Superior temporal gyrus (tissue), 1 donor: ENCODE measurements around the gene ANTKMT.
A peak's percentile ranks its signal among the peaks of the same experiment; 100 is the strongest.
"Not testable (repeated sequence)": the region's sequence is repeated elsewhere in the genome, so short reads cannot be mapped to it uniquely, and the experiment has no call there.

Source experiments
- DNase-seq: peaks from one replicate; pipeline ENCODE4 v3.0.0-alpha.2; 2016; ENCODE audit errors: extremely low spot score

Gene ANTKMT

DNA sequence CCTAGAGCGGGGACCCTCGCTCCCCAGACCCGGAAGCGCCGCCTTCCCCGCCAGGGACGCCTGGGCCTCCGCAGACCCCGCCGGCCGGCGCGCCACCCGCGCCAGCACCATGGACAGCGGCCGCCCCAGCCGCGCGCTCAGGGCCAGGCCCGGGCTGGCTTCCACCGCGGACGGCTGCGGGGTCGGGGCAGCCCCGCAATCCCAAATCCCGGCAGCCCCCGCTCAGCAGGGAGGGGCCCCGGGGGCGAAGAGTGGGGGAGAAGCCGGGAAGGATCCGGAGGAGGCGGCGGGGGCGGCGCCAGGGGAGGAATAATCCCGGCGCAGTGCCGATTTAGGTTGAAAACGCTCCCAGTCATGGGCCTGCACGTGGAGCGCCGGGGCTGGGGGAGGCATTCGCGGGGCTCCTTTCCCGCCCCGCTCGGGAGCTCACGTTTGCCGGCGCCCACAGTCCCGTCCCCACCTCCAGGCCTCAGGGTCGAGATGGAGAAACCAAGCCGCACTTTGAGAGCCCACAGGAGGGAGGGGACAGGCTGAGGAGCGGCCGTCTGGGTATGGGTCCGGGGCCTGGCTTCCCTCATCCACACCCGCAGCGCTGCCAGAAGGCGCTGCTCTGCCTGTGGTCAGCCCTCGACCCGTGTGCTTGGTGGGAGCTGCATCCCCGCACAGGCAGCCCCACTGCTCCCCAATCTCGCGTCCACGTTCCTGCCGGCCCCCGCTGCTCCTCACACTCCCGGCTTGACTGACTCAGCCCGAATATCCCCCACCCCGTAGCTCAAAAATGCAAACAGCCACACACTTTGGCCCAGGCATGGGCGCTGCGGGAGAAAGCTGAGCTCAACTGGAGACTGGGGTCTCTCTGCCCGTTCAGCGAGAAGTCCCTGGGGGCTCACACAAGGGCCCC, 20.0 kb upstream of the ANTKMT start:
- no peak for DNase-seq

DNA sequence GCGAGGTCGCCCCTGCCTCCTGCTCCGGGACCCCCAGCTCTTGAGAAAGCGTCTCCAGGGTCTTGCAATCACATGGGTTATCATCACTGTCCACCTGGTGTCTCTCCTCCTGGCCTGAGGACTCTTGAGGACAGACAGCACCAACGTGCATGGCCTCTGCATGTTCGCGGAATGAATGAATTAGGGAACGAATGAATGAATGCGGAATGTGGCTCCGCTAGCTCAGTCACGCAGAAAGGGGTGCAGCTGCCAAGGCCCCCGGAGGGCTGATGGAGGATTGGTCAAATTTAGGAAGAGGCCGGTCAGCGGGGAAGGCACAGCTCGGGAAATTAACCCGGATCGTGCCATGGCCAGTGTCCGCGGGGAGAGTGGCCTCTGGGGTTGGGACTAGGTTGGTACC, 18.6 kb upstream of the ANTKMT start:
- DNase-seq = no peak

DNA sequence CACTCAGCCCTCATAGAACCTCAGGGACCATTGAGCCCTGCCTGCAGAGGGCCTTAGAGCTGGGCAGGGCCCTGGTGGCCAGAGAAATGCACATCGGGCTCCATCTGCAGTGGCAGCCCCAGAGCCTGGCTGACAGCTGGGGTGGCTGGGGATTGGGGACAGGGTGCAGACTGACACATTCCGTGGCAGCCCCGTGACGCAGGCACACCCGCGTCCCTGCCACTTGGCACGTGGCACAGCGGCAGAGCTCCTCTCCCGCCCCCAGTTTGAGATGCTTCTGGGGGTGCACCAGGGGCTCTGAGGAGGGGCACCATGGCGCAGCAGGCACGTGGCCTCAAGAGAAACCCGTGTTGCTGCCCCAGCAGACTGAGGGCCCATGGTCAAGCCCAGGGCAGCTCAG, 17.5 kb upstream of the ANTKMT start:
- no peak for DNase-seq

DNA sequence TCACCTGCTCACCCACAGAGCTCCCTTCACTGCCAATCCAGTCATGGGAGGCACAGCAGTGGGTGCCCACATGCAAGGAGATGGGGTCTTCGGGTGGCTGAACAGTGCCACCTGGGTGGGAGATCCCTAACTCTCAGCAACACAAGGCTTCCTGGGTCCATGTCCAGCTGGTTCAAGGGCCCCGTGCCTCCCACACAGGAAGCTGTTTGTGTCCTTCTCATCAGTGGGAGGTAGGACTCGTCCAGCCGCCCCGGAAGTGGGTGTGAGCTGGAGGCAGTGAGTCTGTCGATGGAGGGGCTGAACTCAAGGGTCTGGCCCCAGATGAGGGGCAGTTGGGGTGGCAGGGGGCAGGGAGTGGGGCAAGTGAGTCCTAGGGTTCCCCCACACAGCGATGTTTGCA, 16.9 kb upstream of the ANTKMT start:
- no peak for DNase-seq

DNA sequence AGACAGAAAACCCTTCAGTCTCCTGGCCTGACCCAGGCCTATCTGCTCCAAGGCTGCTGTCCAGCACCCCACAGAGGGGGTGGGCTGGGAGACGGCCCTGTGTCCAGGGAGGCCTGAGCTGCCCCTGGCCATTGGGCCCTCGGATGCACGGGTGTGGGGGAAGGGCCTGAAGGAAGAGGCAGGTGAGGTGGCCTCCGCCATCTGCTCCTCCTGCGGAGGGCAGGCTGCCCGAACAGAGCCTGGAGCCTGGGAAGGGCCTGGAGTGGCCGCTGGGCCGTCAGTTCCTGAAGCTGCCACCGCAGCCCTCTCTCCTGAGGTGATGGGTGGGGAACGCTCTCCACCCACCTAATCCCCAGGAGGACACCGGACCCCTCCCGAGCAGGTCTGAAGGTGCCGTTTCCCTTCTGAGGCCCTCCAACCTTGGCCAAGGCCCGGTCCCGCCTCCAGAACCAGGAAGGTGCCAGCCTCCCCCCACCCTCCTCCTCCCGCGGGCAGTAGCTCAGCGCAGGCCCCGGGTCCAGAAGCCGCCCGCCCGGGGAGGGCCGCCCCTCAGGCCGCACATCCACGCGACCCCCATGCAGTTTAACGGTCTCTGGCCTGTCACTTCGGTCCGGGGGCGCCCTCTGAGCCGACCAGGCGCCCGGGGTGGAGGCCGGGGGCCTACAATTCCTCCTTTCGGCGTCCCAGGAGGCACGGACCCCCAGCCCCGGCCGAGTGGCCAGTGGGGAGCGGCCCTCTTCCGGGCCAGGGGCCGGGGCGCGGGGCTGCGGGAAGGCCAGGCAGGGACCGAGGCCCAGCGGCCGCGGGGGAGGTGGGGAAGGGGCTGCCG, 16.2 kb upstream of the ANTKMT start:
- DNase-seq = no peak

DNA sequence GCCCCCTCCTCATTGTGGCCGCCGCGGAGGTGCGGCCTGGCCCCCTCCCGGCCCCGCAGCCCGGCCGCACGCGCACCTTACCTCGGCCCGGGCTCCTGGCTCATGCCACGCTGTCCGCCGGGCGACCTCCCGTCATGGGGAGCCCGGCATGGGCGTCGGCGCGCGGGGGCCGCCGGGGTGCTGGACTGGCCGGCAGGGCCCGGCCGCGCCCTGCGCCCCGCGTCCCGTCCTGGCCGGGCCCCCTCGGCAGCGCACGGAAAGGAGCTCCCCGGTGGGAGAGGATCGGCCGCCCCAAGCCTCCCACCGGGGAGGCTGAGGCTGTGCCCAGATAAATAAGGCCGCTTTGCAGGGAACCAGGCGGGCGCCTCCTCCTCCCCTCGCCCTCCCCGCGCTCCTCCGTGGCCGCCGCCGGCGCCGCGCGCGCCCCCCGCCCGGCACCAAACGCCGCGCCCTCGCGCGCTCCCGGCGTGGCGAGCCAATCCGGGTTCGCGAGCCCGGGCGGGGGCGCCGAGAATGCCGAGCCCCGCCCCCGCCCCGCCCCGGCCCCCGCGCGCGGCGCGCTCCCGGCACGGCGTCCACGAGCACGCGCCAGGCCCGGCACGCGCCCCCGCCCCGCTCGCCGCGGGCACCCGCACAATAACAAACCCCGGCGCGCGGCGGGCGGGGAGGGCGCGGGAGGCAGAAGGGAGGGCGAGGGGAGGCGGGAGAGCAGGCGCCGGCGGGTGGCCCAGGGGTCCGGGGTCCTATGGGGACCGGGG, 15.3 kb upstream of the ANTKMT start, which contains the start of gene FBXL16:
Gene FBXL16, minus strand, starts transcription at position 371 of the 758 bp plus-strand sequence. CDS start 8,396 bp downstream, outside the sequence.
- no peak for DNase-seq

DNA sequence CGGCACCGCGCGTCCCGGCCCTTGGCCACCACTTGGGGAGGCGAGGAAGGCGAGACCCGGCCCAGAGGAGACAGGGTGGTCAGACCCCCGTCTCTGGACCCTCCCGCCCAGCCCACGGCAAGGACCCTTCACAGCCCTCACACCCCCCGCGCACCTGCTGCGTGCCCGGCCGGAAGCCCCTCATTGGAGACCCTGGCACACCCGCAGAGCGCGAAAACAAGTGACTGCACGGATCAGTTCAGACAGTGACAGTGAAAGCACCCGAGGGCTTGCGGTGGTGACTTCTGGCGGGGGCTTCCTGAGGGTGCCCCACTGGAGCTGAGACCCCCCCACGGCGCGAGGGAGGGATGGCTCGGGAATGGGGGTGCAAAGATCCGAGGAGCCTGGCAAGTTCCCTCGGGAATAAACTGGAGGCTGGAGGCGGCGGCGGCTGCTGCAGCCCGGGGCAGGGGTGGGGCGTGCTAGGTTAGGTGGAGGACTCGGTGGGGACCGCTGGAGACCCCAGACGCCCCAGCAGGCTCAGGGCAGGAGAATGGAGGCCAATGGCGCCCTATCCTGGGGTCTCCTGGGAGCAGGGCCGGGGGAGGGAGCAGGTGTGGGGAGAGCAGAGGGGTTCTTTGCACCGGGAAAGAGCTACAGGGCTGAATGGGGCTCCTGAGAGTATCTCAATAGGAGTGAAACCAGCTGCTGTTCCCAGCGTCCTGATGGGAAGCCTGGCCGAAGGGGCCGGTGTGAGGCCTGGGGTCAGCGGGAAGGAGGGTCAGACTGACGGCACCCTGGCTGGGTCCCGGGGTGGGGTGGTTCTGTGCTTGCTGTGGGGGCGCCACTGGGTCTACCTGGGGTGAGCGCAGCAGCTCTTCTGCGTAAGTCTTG, 14.5 kb upstream of the ANTKMT start:
- no peak for DNase-seq

DNA sequence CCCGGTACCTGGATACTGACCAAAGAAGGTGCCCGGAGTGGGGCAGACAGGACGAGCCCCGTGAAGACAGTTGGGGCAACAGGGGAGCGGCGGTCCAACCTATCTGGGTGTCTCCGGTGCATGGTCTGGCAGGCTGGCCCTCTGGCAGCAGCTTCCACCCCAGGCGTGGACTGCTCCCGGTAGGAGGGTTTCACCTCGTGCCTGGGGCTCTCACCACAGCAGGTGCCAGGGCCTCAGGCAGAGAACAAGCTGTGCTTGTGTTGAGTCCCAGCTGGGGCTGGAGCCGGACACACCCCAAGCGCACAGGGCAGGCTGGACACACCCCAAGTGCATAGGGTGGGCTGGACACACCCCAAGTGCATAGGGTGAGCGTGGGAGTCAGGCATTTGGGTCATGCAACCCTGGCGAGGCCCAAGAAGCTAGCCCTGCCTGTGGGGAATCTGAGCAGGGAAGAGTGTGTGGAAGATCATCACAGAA, 13.8 kb upstream of the ANTKMT start:
- DNase-seq = no peak

DNA sequence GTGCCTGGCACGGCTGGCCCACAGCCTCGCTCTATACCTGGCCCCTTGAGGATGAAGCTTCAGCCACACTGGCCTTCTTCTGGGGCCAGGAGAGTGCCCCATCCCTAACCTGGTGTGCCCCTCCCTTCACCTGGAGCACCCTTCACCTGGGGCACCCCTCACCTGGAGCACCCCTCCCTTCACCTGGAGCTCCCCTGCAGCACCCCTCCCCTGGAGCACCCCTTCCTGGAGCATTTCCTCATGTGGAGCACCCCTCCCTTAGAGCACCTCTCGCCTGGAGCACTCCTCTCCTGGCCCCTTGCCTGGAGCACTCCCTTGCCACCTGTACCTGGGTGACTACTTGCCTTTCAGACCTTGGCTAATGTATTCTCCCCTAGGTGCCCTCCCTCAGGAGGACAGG, 12.9 kb upstream of the ANTKMT start:
- no peak for DNase-seq

DNA sequence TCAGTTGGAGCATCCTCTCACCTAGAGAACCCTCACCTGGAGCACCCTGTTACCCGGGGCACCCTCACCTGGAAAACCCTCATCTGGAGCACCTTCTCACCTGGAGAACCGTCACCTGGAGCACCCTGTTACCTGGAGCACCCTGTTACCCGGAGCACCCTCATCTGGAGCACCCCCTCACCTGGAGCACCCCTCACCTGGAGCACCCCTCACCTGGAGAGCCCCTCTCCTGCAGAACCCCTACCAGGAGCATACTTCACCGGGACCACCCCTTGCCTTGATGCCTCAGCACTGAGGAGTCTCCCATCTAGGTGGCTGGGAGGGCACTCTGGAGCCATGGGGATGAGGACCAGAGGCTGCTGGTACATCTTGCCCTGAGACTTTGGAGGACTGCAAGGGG, 12.0 kb upstream of the ANTKMT start:
- no peak for DNase-seq

DNA sequence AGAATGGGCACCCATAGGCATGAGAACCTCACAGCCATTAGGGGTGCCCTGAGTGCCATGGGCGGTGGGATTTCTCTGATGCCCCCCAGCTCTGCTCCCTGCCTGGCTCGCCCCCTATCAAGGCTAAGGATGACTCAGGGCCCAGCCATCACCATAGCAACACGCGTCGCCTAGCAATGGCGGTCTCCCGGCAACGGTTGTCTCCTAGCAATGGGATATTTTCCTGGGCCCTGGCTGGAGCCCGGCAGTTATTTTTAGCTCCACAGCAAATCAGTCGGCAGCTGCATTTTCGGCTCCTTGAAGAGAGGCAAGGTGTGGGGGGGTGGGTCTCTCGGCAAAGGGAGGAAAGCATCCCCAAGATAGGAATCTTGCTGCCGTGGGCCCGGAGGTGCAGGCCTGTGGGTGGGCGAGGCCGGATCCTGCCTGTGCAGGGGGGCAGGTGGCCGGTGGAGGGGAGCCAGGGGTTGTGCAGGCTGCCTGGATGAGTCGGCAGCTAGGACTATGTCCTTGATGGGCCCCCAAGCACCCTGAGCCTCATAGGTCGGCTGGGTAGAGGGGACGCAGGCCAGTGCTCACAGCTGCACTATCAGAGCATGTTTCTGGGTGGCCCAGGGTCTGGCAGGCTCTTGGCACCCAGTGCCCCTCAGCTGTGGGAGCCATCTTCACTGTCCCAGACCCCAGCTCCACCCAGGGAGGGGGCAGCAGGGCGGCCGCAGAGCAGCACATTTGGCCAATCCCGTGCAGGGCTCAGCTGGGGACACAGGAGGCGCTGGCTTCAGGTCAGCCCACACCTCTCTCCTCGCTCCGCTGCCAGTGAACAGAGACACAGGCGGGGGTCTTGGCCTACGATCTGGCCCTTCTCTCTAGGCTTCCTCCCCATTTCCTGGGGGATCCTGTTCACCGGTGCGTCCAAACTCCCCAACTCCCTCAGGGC, 11.1 kb upstream of the ANTKMT start:
- DNase-seq = peak; percentile 92

DNA sequence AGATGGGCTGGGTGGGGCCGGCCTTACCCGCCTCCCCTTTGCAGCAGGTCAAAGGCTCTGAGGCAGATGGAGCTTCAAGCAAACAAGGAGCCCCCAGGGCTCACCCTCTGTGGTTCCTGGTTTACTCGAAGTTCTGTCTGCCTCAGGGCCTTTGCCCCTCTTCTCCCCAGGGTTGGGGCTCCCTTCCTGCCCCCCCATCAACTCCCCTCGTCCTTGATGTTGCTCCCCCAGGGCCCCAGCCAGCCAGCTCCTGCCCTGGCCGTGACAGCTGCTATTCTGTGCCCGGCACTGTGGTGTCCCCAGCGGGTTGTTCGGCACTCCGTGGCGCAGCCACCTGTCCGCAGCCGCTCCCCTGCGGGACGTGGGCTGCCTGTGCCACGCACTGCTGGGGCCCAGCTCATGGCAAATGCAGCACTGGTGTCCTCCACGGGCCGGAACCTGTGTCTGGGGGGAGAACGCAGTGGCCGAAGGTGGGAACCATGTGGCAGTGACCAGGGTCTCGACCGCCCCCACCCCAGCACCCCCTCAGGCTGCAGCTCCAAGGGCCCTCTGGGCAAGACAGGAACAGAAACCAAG, 10.4 kb upstream of the ANTKMT start:
- no peak for DNase-seq

DNA sequence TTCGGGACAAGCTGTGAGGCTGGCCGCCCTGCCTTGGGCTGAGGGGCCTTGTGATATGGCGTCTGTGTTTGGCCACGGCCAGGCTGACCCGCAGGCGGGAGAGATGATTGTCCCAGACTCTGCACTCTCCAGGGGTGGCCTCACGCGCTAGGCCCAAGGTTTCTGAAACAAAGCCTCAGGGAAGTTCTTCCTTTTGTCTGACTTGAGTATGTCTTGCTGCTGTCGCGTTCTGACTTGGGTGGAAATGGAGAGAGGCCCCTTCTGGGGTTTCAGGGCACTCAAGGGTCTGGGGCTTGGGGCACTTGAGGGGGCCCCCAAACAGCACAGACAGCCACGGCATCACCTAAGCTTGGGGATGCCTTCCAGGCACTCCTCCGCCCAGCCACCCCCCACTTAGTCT, 9.9 kb upstream of the ANTKMT start:
- no peak for DNase-seq

DNA sequence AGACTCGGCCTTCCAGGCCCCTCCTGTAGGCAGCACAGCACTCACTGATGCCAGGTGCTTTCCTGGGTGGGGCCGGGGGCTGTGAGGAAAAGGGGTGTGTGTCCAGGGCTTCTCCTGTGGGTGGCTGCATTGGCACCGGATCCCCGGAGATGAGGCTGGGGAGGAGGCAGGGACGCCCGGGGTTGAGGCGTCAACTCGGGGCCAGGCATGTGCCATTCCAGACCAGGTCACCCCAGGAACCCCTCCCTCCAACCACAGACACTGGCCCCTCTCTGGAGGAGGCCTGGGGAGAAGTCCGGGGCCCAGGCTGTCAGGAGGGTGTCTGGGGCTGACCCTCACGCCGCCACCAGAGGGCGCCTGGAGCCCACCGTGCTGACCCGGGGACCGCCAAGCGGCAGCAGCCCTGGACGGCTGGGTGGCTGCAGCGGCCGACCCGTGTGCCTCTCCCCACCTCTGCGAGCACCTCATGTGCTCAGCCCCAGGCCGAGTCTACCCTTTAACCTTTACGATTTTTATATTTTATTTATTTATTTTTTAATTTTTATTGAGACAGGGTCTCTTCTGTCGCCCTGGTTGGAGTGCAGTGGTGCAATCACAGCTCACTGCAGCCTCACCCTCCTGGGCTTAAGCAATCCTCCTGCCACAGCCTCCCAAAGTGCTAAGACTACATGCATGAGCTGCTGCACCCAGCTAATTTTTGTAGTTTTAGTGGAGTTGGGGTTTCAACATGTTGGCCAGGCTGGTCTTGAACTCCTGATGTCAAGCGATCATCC, 9.2 kb upstream of the ANTKMT start:
- DNase-seq = peak; percentile 79

DNA sequence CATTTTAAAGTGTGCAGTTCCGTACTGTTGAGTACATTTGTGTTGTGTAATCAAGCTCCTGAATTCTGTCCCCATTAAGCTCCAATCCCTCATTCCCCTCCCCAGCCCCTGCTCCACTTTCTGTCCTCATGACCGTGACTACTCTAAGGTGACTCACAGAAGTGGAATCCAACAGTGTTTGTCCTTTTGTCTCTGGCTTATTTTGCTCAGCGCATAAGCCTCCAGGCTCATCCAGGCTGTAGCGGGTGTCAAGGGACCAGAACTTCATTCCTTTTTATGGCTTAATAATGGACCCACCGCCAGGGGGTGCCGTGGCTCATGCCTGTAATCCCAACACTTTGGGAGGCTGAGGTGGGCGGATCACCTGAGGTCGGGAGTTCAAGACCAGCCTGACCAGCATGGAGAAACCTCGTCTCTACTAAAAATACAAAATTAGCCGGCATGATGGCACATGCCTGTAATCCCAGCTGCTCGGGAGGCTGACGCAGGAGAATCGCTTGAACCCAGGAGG, 8.2 kb upstream of the ANTKMT start:
- not testable (repeated sequence) for DNase-seq

DNA sequence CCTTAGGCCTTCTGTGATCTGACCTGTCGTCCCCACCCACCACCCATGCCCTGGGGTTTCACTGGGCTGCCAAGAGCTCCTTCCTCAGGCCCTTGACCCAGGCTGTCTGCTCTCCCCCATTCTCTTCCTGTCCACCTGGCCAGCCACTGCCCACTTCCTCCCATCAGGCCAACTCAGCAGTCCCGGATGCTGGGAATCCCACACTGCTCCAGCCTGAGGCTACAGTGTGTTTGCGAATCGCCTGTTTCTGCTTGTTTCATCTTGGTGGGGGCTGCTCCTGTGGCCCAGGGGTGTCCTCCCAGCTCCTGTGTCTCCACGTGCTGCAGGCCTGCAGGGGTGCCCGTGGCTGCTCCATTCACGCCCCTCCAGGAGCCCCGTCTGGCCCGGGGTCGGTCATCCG, 6.9 kb upstream of the ANTKMT start:
- DNase-seq = no peak

DNA sequence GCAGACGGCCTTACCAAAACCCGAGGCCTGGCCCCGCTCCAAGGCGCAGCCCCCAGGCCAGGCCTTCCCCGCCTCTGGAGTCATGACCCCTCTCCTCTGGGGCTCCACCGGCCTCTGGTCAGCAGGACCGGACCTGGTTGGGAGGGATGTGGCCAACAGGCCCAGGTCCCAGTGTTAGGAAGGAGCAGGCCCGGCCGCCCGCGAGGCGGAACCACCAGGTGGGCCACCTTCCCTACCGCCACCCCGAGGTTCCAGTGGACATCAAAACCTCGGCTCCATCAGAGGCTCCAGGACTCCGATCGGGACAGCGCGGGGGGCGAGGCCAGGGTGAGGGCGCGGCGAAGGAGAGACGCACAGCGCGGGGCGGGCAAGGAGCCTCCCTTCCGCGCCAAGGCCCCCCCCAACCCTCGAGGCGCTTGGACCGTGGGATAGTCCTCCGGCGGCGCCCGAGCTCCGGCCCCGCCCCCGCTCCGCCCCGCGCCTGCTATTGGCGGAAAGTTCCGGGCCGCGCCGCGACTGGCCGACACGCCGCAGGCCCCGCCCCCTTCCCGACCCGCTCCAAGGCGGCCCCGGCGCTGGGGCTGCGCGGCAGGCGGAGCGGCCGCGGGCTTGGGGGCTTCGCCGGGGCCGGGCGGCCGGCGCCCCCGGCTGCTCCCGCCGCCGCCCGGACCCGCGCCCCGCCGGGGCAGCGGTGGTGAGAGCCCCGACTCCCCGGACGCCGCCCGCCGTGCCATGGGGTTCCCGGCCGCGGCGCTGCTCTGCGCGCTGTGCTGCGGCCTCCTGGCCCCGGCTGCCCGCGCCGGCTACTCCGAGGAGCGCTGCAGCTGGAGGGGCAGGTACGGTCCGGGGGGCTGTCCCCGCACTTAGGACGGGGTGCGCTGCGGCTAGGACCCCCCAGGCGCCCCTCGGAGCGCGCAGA, 6.1 kb upstream of the ANTKMT start, which contains the start of gene METRN:
Gene METRN, plus strand, starts transcription at position 561 of the 919 bp plus-strand sequence. Its CDS starts 172 bp downstream, at position 733.
- peak; percentile 87 for DNase-seq
